NCI-H1436 treated with DMSO at 0.1 percent for 48 hours (cell line): ENCODE measurements around the gene PKP2.
"Not testable (repeated sequence)": the region's sequence is repeated elsewhere in the genome, so short reads cannot be mapped to it uniquely, and the experiment has no call there.

Experiments
- DNase-seq: peaks from one replicate; lab custom pipeline; 2025; lab: John Stamatoyannopoulos, UW

PKP2 gene

DNA sequence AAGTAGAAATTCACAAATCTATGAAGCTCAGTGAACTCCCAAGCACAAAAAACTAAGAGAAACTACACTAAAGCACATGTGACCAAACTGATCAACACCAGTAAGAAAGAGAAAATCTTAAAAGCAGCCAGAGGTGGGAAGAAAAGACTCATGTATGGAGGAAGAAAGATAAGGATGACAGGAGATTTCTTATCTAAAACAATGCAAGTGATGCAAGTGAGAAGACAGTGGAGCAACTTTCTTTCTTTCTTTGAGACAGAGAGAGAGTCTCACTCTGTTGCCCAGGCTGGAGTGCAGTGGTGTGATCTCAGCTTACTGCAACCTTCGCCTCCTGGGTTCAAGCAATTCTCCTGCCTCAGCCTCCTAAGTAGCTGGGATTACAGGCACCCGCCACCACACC lies 34.9 kb downstream of the PKP2 start:
- DNase-seq = not testable (repeated sequence)

DNA sequence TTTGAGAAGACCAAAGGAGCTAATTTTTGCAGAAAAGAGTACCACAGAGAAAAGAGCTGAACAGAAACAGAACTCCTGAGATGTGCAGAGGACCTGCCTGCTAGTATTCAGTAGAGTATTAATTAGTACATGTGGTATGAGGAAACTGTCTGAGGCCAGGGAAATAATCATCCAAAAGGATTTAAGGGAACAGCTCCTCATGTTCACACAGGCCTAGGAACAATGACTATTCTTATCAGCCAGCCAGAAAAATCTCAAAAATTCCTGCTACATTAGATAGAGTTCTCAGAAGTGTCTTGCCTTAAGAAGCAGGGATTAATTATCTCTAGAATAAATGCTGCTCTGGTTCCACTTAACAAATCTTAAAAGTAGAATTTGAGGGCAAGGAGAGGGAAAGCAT lies 36.4 kb downstream of the PKP2 start:
- no peak for DNase-seq

DNA sequence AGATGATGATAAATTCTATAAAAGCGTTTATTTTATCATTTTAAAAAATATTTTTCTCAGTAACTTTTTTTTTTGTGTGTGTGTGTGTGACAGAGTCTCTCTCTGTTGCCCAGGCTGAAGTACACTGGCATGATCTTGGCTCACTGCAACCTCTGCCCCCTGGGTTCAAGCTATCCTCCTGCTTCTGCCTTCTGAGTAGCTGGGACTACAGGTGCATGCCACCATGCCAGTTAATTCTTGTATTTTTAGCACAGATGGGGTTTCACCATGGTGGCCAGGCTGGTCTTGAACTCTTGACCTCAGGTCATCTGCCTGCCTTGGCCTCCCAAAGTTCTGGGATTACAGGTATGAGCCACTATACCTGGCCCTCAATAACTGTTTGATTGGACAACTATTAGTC lies 37.2 kb downstream of the PKP2 start:
- no peak for DNase-seq

- DNase-seq = no peak
Measured at GRCh38 chr12:32854716-32855115, 41.9 kb downstream of the PKP2 start.

DNA sequence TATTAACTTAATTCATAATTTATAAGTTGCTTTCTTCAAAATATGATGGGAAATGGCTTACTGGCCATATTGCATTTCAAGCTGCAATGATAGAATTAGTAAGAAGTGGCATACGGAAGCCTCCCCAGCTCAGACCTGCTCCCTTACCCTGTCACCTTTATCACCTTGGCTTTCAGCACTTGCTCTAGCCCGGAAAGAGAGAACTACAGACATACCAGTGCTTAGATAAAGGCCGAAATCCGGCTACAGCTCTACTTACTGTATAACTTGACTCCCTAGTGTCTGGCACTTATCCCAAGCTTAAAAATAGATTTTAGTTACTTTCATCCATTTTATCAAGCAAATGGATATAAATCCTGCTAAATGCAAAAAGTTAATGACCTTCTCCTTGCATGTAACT lies 42.5 kb downstream of the PKP2 start:
- DNase-seq = no peak

DNA sequence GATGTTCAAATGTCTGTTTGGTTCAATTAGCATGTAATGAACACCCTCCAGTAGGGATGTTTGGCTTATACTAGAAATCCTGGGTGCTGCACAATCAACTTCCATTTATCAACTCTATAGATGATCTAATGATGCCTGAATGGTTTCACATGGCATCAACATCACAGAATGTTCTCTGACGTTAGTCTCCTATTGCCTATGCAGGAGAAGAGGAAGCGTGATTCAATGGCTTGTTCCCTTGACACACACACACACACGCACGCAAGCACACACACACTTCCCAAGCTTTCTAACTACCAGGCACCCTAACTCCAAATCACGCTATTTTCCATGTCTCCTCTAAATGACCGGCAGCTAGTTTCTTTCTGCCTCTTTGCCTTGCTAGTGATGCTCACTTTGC lies 49.3 kb downstream of the PKP2 start:
- DNase-seq = no peak

DNA sequence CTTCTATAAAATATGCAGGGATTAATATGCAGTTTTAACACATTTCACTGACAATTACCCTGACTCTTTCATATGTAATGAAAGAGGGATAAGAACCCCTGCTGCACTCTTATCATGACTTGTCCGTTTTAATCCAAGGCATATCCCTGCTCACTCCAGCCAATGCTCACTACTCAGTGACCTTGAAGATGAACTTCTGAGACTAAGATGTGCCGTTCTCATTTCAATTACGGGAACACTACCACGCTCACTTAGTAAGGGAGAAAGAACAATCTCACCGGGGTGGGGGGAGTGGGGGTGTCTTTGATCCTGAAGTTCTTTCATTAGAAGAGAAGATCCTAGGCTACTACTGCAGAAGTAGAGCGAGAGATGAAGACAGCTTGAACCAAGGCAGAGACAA lies 50.5 kb downstream of the PKP2 start:
- DNase-seq = no peak

GRCh38 chr12:32843528-32844095 lies 53.0 kb downstream of the PKP2 start:
- DNase-seq = no peak

GRCh38 chr12:32841061-32841460 lies 55.5 kb downstream of the PKP2 start:
- DNase-seq = no peak

DNA sequence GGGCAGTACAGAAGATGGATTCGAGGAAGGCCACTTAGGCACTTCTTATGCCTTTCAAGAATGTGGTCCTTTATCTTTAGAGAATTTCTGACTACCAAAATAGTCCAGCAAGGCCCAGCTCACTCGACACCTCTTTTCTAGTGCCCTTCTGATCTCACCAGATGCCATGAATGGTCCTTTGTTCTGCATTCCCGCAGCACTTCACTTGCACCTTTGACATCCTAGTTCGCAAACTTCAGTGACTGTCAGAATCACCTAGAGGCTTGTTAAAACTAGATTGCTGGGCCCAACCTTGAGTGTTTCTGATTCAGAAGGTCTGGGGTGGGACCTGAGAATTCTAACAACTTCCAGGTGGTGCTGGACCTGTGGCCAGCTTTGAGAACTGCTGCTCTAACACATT lies 56.7 kb downstream of the PKP2 start:
- DNase-seq = no peak

DNA sequence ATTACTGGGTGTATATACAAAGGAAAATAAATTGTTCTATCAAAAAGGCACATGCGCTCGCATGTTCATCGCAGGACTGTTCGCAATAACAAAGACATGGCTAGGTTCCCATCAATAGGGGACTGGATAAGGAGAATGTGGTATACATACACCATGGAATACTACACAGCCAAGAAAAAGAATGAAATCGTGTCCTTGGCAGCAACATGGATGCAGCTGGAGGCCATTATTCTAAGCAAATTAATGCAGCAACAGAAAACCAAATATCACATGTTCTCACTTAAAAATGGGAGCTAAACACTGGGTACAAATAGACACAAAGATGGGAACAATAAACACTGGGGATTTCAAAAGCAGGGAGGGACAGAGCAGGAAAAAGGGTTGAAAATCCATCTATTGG lies 58.6 kb downstream of the PKP2 start:
- no peak for DNase-seq

DNA sequence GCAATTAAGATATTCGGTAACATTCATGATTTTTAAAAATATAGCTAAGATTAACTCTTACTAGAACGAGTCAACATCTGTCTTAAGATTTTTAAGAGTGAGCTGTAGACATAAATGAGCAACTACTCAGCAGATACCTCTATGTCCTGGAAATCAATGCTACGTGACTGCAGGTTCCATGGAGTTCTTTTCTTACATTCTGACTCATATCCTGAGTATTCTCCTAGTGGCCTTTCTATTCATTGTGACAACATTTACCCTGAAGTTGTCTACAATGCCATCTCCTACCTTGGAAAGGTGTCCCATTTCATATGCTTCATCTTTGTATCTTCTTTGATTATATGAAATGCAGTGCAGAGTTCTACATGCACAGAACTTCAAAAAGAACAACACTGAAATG lies 59.9 kb downstream of the PKP2 start:
- no peak for DNase-seq

- no peak for DNase-seq
Measured at GRCh38 chr12:32834122-32834521, 62.5 kb downstream of the PKP2 start.

- no peak for DNase-seq
Measured at GRCh38 chr12:32828552-32828951, 68.0 kb downstream of the PKP2 start.

DNA sequence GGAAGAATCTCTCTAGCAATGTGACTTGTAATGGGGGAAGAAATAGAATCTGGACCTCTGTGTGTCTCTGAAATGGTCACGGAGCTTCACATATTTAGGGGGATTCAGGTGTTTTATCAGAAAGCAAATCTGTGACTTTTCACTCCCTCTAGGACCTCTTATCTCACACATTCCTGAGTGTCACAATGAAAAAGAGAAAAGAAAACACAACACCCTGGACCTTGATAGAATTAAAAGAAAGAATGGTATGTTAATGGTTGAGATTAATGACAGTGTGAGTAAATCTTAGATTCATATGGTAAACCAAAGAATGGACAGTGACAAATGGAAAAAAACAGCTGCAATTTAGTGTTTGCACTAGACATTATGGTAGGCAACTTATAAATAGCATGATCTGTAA lies 68.5 kb downstream of the PKP2 start:
- DNase-seq = no peak

DNA sequence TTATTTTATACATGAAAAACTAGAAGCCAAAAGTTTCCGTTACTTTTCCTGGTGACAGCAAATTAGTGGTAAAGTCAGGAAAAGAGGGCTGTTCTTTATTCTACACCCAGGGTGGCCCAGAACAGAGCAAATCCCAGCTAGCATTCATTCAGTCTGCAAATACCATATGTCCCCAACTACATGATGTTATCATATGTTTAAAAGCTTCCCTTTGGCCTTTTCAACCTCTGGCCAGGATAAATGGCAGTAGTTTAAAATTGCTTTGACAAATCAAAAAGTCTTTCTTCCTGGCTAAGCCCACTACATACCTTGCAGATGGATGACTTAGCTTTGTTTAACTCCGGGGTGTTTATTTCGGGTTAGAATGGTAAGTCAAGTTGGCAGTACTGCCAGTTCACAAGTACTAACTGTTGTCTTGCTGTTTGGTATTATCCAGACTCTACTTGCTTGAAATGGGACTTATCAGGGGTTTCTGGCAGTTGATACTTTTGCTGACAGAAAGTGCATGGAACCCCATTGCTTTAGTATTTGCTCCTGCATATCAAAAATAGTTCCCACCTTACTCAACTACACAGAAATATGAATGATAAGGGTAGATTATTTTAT lies 69.7 kb downstream of the PKP2 start:
- DNase-seq = no peak

DNA sequence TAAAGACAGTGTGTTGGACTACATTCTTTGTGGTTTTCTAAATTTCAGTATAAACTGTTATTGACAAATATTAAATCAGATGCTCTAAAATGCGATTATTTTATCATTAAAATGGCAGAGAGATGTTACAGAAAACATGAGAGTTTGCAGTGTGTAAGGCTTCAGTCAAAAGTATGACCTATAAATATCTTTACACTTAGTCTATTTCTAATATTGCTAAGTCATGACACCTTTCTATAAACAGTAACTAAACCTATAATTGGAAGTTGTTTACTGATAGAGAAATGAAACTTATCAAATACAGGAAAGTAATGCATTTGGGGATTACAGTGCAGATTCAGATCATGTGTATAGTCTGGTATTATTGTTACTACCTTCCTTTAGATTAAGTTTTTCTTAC lies 72.0 kb downstream of the PKP2 start:
- no peak for DNase-seq

DNA sequence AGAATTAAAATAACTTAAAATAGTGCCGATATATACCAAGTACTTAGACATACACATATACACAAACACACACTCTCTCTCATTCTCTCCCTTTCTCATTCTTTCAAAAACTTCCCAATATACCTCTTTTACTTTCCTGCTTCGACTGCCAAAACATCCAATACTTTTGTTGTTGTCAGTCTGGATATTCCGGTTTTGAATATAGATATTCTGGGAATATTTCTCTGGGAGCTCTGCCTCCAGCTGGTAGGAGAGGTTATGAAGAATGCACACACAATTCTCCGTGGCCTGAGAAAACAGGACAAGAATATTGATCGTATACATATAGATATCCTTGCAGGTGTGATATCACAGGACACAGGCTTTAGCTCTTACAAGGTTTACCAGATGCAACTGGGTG lies 74.2 kb downstream of the PKP2 start:
- DNase-seq = no peak

GRCh38 chr12:32821710-32822109 lies 74.9 kb downstream of the PKP2 start:
- no peak for DNase-seq

DNA sequence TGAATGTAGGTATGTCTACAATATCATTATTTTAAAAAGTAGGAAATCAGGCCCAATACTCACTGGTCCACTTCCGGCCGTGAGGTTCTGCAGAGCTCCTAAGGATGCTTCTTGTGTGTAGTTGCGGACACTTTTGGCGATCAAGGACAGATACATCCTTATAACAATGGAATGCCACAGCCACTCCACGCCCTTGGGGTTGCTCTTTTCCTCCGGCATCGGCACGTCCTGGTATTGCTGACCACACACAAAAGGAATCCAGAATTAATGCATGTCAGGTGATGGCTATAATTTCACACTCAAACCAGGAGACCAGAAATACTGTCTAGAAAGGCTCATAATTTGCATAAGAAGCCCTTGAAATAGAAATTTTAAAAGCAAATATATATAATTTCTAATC lies 75.3 kb downstream of the PKP2 start:
- no peak for DNase-seq

- DNase-seq = no peak
Measured at GRCh38 chr12:32820376-32820931, 76.1 kb downstream of the PKP2 start.

GRCh38 chr12:32819424-32819823 lies 77.2 kb downstream of the PKP2 start:
- no peak for DNase-seq

GRCh38 chr12:32811686-32812392 lies 84.7 kb downstream of the PKP2 start:
- DNase-seq = no peak

- DNase-seq = no peak
Measured at GRCh38 chr12:32809846-32810245, 86.7 kb downstream of the PKP2 start.
